H1 (cell line): Measurements from ENCODE around the gene TCF4. TPM values are rescaled to one million over a fixed set of nuclear protein-coding genes. Genes with fewer than 3 reads are reported as not detected.

Experiments used
- CTCF ChIA-PET: fragments of 300-600 bp; sonication (Branson Sonifier 250); formaldehyde crosslinking; loops from one replicate; lab custom pipeline; 2021; ENCODE audit not compliant: partially characterized antibody; lab: Charles Lee
- POLR2A ChIA-PET: fragments of 300-600 bp; sonication (Branson Sonifier 250); formaldehyde crosslinking; loops from one replicate; lab custom pipeline; 2021; ENCODE audit warnings: inconsistent platforms; ENCODE audit not compliant: partially characterized antibody; lab: Charles Lee
- DNase-seq, 2 experiments: peaks; one replicate each; pipeline versions ENCODE4 v3.0.0 to v3.0.0-alpha.2; 2010 to 2022; ENCODE audit warnings: low spot score in 2 of 2, low read depth in 1 of 2, mixed read lengths in 1 of 2
- FAIRE-seq: peaks from 2 replicates; lab custom pipeline; 2011; peaks lifted over from hg19 to GRCh38; lab: Jason Lieb, UNC
- H2AFZ ChIP-seq: 2 replicates; pipeline ENCODE4 v1.8.1; 2012; ENCODE audit warnings: low read length, inconsistent platforms
- H2AK5ac ChIP-seq: 2 replicates; pipeline ENCODE4 v1.6.1; 2013; ENCODE audit warnings: low read depth, low read length
- H2BK120ac ChIP-seq: replicated peaks from 2 replicates; pipeline ENCODE3; 2013; ENCODE audit warnings: low read depth, low read length, inconsistent platforms
- H2BK12ac ChIP-seq: 2 replicates; pipeline ENCODE4 v1.6.1; 2013; ENCODE audit warnings: low read depth, low read length
- H2BK15ac ChIP-seq: 2 replicates; pipeline ENCODE4 v1.6.1; 2013; ENCODE audit warnings: low read length
- H2BK20ac ChIP-seq: 2 replicates; pipeline ENCODE4 v1.6.1; 2013; ENCODE audit warnings: low read length
- H2BK5ac ChIP-seq: 2 replicates; pipeline ENCODE4 v1.6.1; 2013; ENCODE audit warnings: low read depth, low read length
- H3K14ac ChIP-seq: 2 replicates; pipeline ENCODE4 v1.6.1; 2013; ENCODE audit warnings: inconsistent platforms; ENCODE audit not compliant: insufficient read length
- H3K18ac ChIP-seq: 2 replicates; pipeline ENCODE4 v1.6.1; 2013; ENCODE audit warnings: low read length; ENCODE audit errors: extremely low read depth
- H3K23ac ChIP-seq: 2 replicates; pipeline ENCODE4 v1.6.1; 2013; ENCODE audit warnings: inconsistent platforms; ENCODE audit not compliant: insufficient read length
- H3K23me2 ChIP-seq: 2 replicates; pipeline ENCODE4 v1.6.1; 2013; ENCODE audit warnings: low read depth, low read length
- H3K27ac ChIP-seq: 2 replicates; pipeline ENCODE4 v1.6.1; 2011; ENCODE audit warnings: low read depth, low read length, inconsistent platforms
- H3K27me3 ChIP-seq, 4 experiments: replicated peaks in 1 of 4; 1 replicate in 1 of 4; 2 replicates in 3 of 4; pipeline versions ENCODE4 v1.6.1 to v1.8.1; 2011 to 2013; ENCODE audit warnings: low read length in 3 of 4, mild to moderate bottlenecking in 3 of 4, inconsistent platforms in 2 of 4, mixed read lengths in 2 of 4, moderate library complexity in 1 of 4; ENCODE audit not compliant: control insufficient read depth in 3 of 4, insufficient read depth in 3 of 4; ENCODE audit errors: extremely low read depth in 1 of 4
- H3K36me3 ChIP-seq, 4 experiments: 2 replicates each; pipeline versions ENCODE4 v1.6.1 to v1.8.1; 2011 to 2013; ENCODE audit warnings: mild to moderate bottlenecking in 4 of 4, low read length in 3 of 4, moderate library complexity in 2 of 4, control low read depth in 1 of 4, inconsistent platforms in 1 of 4; ENCODE audit not compliant: insufficient read depth in 4 of 4, control insufficient read depth in 2 of 4
- H3K4ac ChIP-seq: replicated peaks from 2 replicates; pipeline ENCODE3; 2013; ENCODE audit warnings: low read length, low read depth, mixed read lengths, inconsistent platforms; ENCODE audit not compliant: insufficient read length
- H3K4me1 ChIP-seq, 4 experiments: replicated peaks in 1 of 4; 1 replicate in 1 of 4; 2 replicates in 3 of 4; pipeline versions ENCODE4 v1.6.1 to v1.8.1; 2011 to 2013; ENCODE audit warnings: low read length in 3 of 4, inconsistent platforms in 2 of 4, mixed read lengths in 1 of 4; ENCODE audit not compliant: insufficient read depth in 4 of 4, control insufficient read depth in 3 of 4
- H3K4me2 ChIP-seq, 2 experiments: 2 replicates each; pipeline versions ENCODE4 v1.6.1 to v1.8.1; 2011 to 2013; ENCODE audit warnings: low read depth in 2 of 2, low read length in 2 of 2, control low read depth in 1 of 2, inconsistent platforms in 1 of 2, mild to moderate bottlenecking in 1 of 2; ENCODE audit not compliant: insufficient read depth in 1 of 2
- H3K4me3 ChIP-seq, 4 experiments: fragments of 200-600, 300-600 bp in 1 of 4; sonication (generic), shearing (Covaris generic), sonication (Bioruptor Twin) in 1 of 4; 2 replicates each; pipeline versions ENCODE4 v1.5.1 to v1.8.1; 2011 to 2016; ENCODE audit warnings: low read length in 4 of 4, low read depth in 3 of 4, control low read depth in 2 of 4, inconsistent platforms in 2 of 4, mild to moderate bottlenecking in 2 of 4, mixed read lengths in 1 of 4, moderate library complexity in 1 of 4; ENCODE audit not compliant: insufficient read depth in 2 of 4; ENCODE audit errors: extremely low read depth in 1 of 4
- H3K56ac ChIP-seq: replicated peaks from 2 replicates; pipeline ENCODE3; 2013; ENCODE audit warnings: low read depth, mild to moderate bottlenecking, mixed read lengths, low read length, inconsistent platforms; ENCODE audit not compliant: insufficient read length
- H3K79me1 ChIP-seq: 2 replicates; pipeline ENCODE4 v1.6.1; 2013; ENCODE audit warnings: low read depth, low read length, control low read depth
- H3K79me2 ChIP-seq, 2 experiments: 2 replicates each; pipeline versions ENCODE4 v1.6.1 to v1.8.1; 2012 to 2013; ENCODE audit warnings: low read length in 2 of 2, mild to moderate bottlenecking in 2 of 2, inconsistent platforms in 1 of 2; ENCODE audit not compliant: insufficient read depth in 2 of 2, control insufficient read depth in 1 of 2
- H3K9ac ChIP-seq, 4 experiments: replicated peaks in 1 of 4; 1 replicate in 1 of 4; 2 replicates in 3 of 4; pipeline versions ENCODE4 v1.6.1 to v1.8.1; 2011 to 2013; ENCODE audit warnings: low read depth in 3 of 4, low read length in 3 of 4, control low read depth in 2 of 4, mild to moderate bottlenecking in 2 of 4, moderate library complexity in 2 of 4, inconsistent platforms in 1 of 4; ENCODE audit errors: extremely low read depth in 1 of 4
- H3K9me3 ChIP-seq, 2 experiments: 2 replicates each; pipeline versions ENCODE4 v1.6.1 to v1.8.1; 2012 to 2013; ENCODE audit warnings: mild to moderate bottlenecking in 2 of 2, moderate library complexity in 2 of 2, control low read depth in 1 of 2, inconsistent platforms in 1 of 2, low read depth in 1 of 2, low read length in 1 of 2, mixed read lengths in 1 of 2; ENCODE audit not compliant: insufficient read depth in 2 of 2
- H4K20me1 ChIP-seq, 2 experiments: replicated peaks in 1 of 2; 2 replicates each; pipeline versions ENCODE3 to v1.8.1; 2011 to 2013; ENCODE audit warnings: inconsistent platforms in 2 of 2, low read length in 2 of 2, mild to moderate bottlenecking in 1 of 2; ENCODE audit not compliant: insufficient read depth in 2 of 2, control insufficient read depth in 1 of 2
- H4K5ac ChIP-seq: 2 replicates; pipeline ENCODE4 v1.6.1; 2013; ENCODE audit warnings: low read length, low read depth, mixed read lengths, inconsistent platforms; ENCODE audit not compliant: insufficient read length
- H4K8ac ChIP-seq: 2 replicates; pipeline ENCODE4 v1.8.0; 2013; ENCODE audit warnings: mild to moderate bottlenecking, moderate library complexity, low read length, inconsistent platforms; ENCODE audit not compliant: insufficient read depth; ENCODE audit errors: extremely low read depth
- H4K91ac ChIP-seq: replicated peaks from 2 replicates; pipeline ENCODE3; 2013; ENCODE audit warnings: low read length, mixed read lengths, inconsistent platforms; ENCODE audit not compliant: insufficient read length
- ASH2L ChIP-seq: fragments of 200-600, 300-600 bp; sonication (generic); IDR thresholded peaks from one replicate; pipeline ENCODE4 v1.7.1; 2017; ENCODE audit warnings: low read length
- NANOG ChIP-seq: IDR thresholded peaks from 2 replicates; pipeline ENCODE4 v1.6.1; 2011; ENCODE audit warnings: low read length, low read depth, mild to moderate bottlenecking, inconsistent platforms; ENCODE audit not compliant: insufficient read depth, poor library complexity, severe bottlenecking
- NRF1 ChIP-seq: IDR thresholded peaks from 2 replicates; pipeline ENCODE4 v1.6.1; 2011; ENCODE audit warnings: mild to moderate bottlenecking, low read depth, low read length, improper control_type of control experiment
- POLR2A ChIP-seq, 2 experiments: IDR thresholded peaks; 1 replicate in 1 of 2; 2 replicates in 1 of 2; pipeline ENCODE4 v1.6.1; 2011; ENCODE audit warnings: low read depth in 2 of 2, low read length in 2 of 2, mild to moderate bottlenecking in 2 of 2; ENCODE audit errors: control extremely low read depth in 1 of 2
- RFX5 ChIP-seq: IDR thresholded peaks from 2 replicates; pipeline ENCODE4 v1.6.1; 2011; ENCODE audit warnings: low read depth, low read length, improper control_type of control experiment, borderline replicate concordance
- SIRT6 ChIP-seq: IDR thresholded peaks from one replicate; pipeline ENCODE4 v1.7.1; 2012; ENCODE audit warnings: low read length, inconsistent platforms
- SUZ12 ChIP-seq: fragments of 200-600 bp; sonication (generic); IDR thresholded peaks from 2 replicates; pipeline ENCODE4 v1.6.1; 2012; ENCODE audit warnings: mild to moderate bottlenecking, inconsistent platforms, low read length, moderate library complexity, mixed read lengths
- WGBS, 2 experiments: shearing (Covaris generic) in 1 of 2; methylation state at CpG; one replicate each; pipeline versions ENCODE4 v1.1.6 to v1.1.7; 2013 to 2015; ENCODE audit warnings: low lambda C conversion rate in 2 of 2, mixed read lengths in 2 of 2, inconsistent platforms in 1 of 2, low coverage in 1 of 2, missing lambda C conversion rate in 1 of 2; ENCODE audit not compliant: insufficient replicate concordance in 2 of 2, insufficient coverage in 1 of 2, insufficient read length in 1 of 2; ENCODE audit errors: extremely low coverage in 1 of 2, missing lambda C conversion rate in 1 of 2; 5-methylcytosine and 5-hydroxymethylcytosine counted together
- polyA plus RNA-seq, 7 experiments: library from polyadenylated mRNA; depleted of rRNA in 3 of 7; stranded (reverse) in 5 of 7; unstranded in 2 of 7; fragments of >200 nt in 5 of 7; fragments of 200-250 nt in 2 of 7; gene quantifications; 1 replicate in 5 of 7; 2 replicates in 1 of 7; 4 replicates in 1 of 7; pipeline versions ENCODE4 v1.2.1 to v1.2.3, GENCODE V29; 2011 to 2013; ENCODE audit warnings: missing spikeins in 2 of 7, mixed read lengths in 2 of 7
- total RNA-seq: library from RNA; stranded (reverse); fragmentation: NEBNext Ultra II Directional; extraction: Animal tissue kit (Norgen Biotek cat#: 25700); gene quantifications from 2 replicates; pipeline ENCODE4 v1.2.1, GENCODE V29; 2021

Gene TCF4
- total and polyA plus RNA-seq, 2 of the 8 experiments (the other 6 are each of a cell fraction or from before 2014, with no cell fraction given) = 59.3 to 118 TPM

- Histone ChIP-seq H2BK20ac (no peak overlapping the region), H3K27me3 (no peaks in the 10 kb centered on the region), H3K4me3 (no peak overlapping the region), H2BK5ac (no peak overlapping the region), H3K23ac (no peak overlapping the region), H4K5ac (no peak overlapping the region), H3K9ac (no peak overlapping the region), H2AK5ac (no peak overlapping the region), H3K4me1 (peaks cover 0 to 9% (median 4%) of the 10 kb centered on the region in 4 experiments; a peak in 2 of 7 replicates), H3K27ac (no peak overlapping the region), H3K9me3 (no peaks in the 10 kb centered on the region), H3K18ac (no peak overlapping the region), H3K36me3 (peaks cover 0 to 10% (median 0%) of the 10 kb centered on the region in 4 experiments; a peak in 1 of 8 replicates), H2BK15ac (no peak overlapping the region), H2AFZ (no peak overlapping the region), H2BK12ac (no peak overlapping the region), H2BK120ac (no peak overlapping the region), H3K79me2 (peaks cover 0 to 90% of the 10 kb centered on the region in 2 experiments; a peak in 3 of 4 replicates), H3K56ac (no peak overlapping the region), H4K91ac (no peak overlapping the region), H3K4ac (no peak overlapping the region), H3K79me1 (no peaks in the 10 kb centered on the region; the same call in 1 of the 2 replicates), H3K4me2 (no peak overlapping the region), H3K14ac (no peak overlapping the region), H4K8ac (no peak overlapping the region), H4K20me1 (peaks cover 2% of the 10 kb centered on the region in 2 experiments), H3K23me2 (no peaks in the 10 kb centered on the region)
- ChIA-PET POLR2A (no interaction called here), CTCF (no interaction called here)
- TF ChIP-seq POLR2A (IDR thresholded peaks at IDR 0.05; ENCODE audit: control extremely low read depth in 1 of 2, low read depth in 2 of 2, low read length in 2 of 2) (no peak), NANOG (no peak), SIRT6 (no peak), ASH2L (no peak), NRF1 (no peak), RFX5 (no peak), SUZ12 (no peak)
- 98% methylated on average over 2 of the region's 2 CpGs; no CpG with 5 or more reads in 1 of the 2 experiments for WGBS, 2 experiments
- no peak for DNase-seq
- FAIRE-seq = no peak
These were observed 131.0 kb downstream of the TCF4 start for GRCh38 chr18:55457028-55457427.
